ENCODE measurements around the gene ST3GAL3.

DNA sequence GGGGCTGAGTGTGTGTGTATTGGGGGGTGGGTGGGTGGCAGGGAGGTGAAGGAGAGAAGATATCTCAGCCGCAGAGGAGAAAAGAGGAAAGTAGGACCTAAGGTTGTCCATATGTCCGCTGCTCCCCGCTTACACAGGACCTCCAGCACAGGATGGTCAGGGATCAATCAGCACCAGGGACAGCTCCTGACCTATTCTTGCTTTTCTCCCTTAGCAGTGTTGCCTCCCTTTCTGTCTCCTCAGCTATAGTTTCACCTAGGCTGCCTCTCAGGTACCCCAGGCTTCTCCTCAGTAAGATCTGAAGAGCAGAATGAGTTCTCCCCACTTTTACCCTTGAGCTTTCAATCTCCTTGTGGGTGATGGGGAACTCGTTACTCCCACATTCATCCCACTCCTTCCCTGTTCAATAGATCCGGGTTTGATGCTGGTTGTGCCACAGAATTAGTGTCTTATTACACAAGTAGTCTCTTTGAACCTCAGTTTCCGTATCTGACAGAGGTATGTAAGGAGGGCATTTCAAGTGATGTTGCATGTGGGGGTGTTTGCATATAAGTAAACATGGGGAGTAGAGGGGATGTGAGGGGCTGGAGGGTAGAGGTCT is 261.1 kb downstream of the ST3GAL3 start:
- TF ChIP-seq, protein P1, sequence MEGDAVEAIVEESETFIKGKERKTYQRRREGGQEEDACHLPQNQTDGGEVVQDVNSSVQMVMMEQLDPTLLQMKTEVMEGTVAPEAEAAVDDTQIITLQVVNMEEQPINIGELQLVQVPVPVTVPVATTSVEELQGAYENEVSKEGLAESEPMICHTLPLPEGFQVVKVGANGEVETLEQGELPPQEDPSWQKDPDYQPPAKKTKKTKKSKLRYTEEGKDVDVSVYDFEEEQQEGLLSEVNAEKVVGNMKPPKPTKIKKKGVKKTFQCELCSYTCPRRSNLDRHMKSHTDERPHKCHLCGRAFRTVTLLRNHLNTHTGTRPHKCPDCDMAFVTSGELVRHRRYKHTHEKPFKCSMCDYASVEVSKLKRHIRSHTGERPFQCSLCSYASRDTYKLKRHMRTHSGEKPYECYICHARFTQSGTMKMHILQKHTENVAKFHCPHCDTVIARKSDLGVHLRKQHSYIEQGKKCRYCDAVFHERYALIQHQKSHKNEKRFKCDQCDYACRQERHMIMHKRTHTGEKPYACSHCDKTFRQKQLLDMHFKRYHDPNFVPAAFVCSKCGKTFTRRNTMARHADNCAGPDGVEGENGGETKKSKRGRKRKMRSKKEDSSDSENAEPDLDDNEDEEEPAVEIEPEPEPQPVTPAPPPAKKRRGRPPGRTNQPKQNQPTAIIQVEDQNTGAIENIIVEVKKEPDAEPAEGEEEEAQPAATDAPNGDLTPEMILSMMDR (IDR thresholded peaks at IDR 0.05; ENCODE audit: poor library complexity), result no peak
- no peak for TF ChIP-seq EZH2 (IDR thresholded peaks at IDR 0.05; ENCODE audit: borderline replicate concordance)

All from hepatocyte (in vitro differentiated cells).